Measurements from ENCODE around the gene KRTAP3-2.

The KRTAP3-2 gene

GRCh38 chr17:41013606-41014005 is 13.9 kb upstream of the KRTAP3-2 start:
- no peak for TF ChIP-seq CTCF (IDR thresholded peaks at IDR 0.05)
- H3K27me3 ChIP-seq = peaks cover 9% of the 10 kb centered on the region

GRCh38 chr17:41013181-41013580 is 13.5 kb upstream of the KRTAP3-2 start:
- peaks cover 6 to 8% of the 10 kb centered on the region in 2 experiments for H3K4me1 ChIP-seq (ENCODE audit: control insufficient read depth in 1 of 2, insufficient read depth in 1 of 2, low read depth in 1 of 2, low read length in 1 of 2)
- no peak overlapping the region for H3K4me3 ChIP-seq (ENCODE audit: low read depth in 1 of 2, low read length in 1 of 2)
- no peaks in the 10 kb centered on the region for H3K36me3 ChIP-seq
- H3K27me3 ChIP-seq = peaks cover 9% of the 10 kb centered on the region
- no peaks in the 10 kb centered on the region for H3K9me3 ChIP-seq
- no peak for TF ChIP-seq CTCF (IDR thresholded peaks at IDR 0.05)
- H3K27ac ChIP-seq = no peak overlapping the region

More at GRCh38 chr17:41013606-41014005, 13.9 kb upstream of the KRTAP3-2 start:
- Histone ChIP-seq H3K9me3 (no peaks in the 10 kb centered on the region), H3K4me3 (ENCODE audit: low read depth in 1 of 2, low read length in 1 of 2) (no peak overlapping the region), H3K4me1 (ENCODE audit: control insufficient read depth in 1 of 2, insufficient read depth in 1 of 2, low read depth in 1 of 2, low read length in 1 of 2) (peaks cover 10 to 12% of the 10 kb centered on the region in 2 experiments), H3K27ac (no peak overlapping the region), H3K36me3 (no peaks in the 10 kb centered on the region)

- no peak for TF ChIP-seq CTCF (IDR thresholded peaks at IDR 0.05)
- H3K9me3 ChIP-seq = no peaks in the 10 kb centered on the region
- no peak overlapping the region for H3K4me3 ChIP-seq (ENCODE audit: low read depth in 1 of 2, low read length in 1 of 2)
- no peak overlapping the region for H3K27ac ChIP-seq
- no peaks in the 10 kb centered on the region for H3K36me3 ChIP-seq
- peaks cover 9% of the 10 kb centered on the region for H3K27me3 ChIP-seq
- peaks cover 0 to 2% of the 10 kb centered on the region in 2 experiments for H3K4me1 ChIP-seq (ENCODE audit: control insufficient read depth in 1 of 2, insufficient read depth in 1 of 2, low read depth in 1 of 2, low read length in 1 of 2)
Observed at GRCh38 chr17:41012326-41013120, 12.8 kb upstream of the KRTAP3-2 start.

- Histone ChIP-seq H3K4me1 (ENCODE audit: control insufficient read depth in 1 of 2, insufficient read depth in 1 of 2, low read depth in 1 of 2, low read length in 1 of 2) (no peaks in the 10 kb centered on the region), H3K9me3 (no peaks in the 10 kb centered on the region), H3K36me3 (no peaks in the 10 kb centered on the region), H3K4me3 (ENCODE audit: low read depth in 1 of 2, low read length in 1 of 2) (no peak overlapping the region), H3K27ac (no peak overlapping the region), H3K27me3 (peaks cover 11% of the 10 kb centered on the region)
- no peak for TF ChIP-seq CTCF (IDR thresholded peaks at IDR 0.05)
Observed at GRCh38 chr17:41010441-41010840, 10.7 kb upstream of the KRTAP3-2 start.

GRCh38 chr17:41009936-41010335 is 10.2 kb upstream of the KRTAP3-2 start:
- H3K36me3 ChIP-seq = no peaks in the 10 kb centered on the region
- H3K4me3 ChIP-seq (ENCODE audit: low read depth in 1 of 2, low read length in 1 of 2) = no peak overlapping the region
- H3K4me1 ChIP-seq (ENCODE audit: control insufficient read depth in 1 of 2, insufficient read depth in 1 of 2, low read depth in 1 of 2, low read length in 1 of 2) = no peaks in the 10 kb centered on the region
- TF ChIP-seq CTCF (IDR thresholded peaks at IDR 0.05) = no peak
- H3K27me3 ChIP-seq = peaks cover 10% of the 10 kb centered on the region
- H3K27ac ChIP-seq = no peak overlapping the region
- H3K9me3 ChIP-seq = no peaks in the 10 kb centered on the region
